ENCODE data around the gene UBE2E2.

UBE2E2 gene

GRCh38 chr3:23252122-23252521 lies 49.0 kb downstream of the UBE2E2 start:
- Histone ChIP-seq H3K4me3 (ENCODE audit: low read length in 2 of 2) (no peak overlapping the region), H3K36me3 (ENCODE audit: control insufficient read depth in 2 of 2, insufficient read depth in 2 of 2, low read length in 2 of 2) (no peaks in the 10 kb centered on the region), H3K27me3 (ENCODE audit: control insufficient read depth in 2 of 2, insufficient read depth in 2 of 2, low read length in 2 of 2) (no peaks in the 10 kb centered on the region), H3K27ac (ENCODE audit: low read depth in 2 of 2, low read length in 2 of 2) (no peak overlapping the region), H3K4me1 (ENCODE audit: control insufficient read depth in 2 of 2, insufficient read depth in 2 of 2, low read length in 2 of 2) (no peaks in the 10 kb centered on the region), H3K9ac (ENCODE audit: low read depth in 1 of 2, low read length in 2 of 2) (no peak overlapping the region), H3K9me3 (ENCODE audit: control insufficient read depth in 2 of 2, low read length in 2 of 2) (no peaks in the 10 kb centered on the region)

DNA sequence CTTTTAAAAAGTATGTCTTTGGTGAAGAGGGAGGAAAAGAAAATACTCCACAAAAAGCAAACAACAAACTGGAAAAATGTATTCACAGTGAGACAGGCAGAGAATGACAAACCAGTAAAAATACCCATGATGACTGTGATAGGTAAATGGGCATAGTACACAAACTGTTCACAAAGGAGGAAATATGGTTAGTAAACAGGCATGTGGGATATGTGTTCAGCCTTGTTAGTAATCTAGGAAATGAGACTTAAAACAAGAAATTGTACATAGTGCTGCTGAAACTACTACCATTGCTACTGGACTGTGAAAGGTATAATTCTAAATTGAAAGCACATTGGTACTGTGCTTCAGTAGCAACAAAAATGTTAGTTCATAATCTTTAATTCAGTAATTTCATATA lies 50.1 kb downstream of the UBE2E2 start:
- Histone ChIP-seq H3K9me3 (ENCODE audit: control insufficient read depth in 2 of 2, low read length in 2 of 2) (no peaks in the 10 kb centered on the region), H3K27ac (ENCODE audit: low read depth in 2 of 2, low read length in 2 of 2) (no peak overlapping the region), H3K4me3 (ENCODE audit: low read length in 2 of 2) (no peak overlapping the region), H3K36me3 (ENCODE audit: control insufficient read depth in 2 of 2, insufficient read depth in 2 of 2, low read length in 2 of 2) (no peaks in the 10 kb centered on the region), H3K4me1 (ENCODE audit: control insufficient read depth in 2 of 2, insufficient read depth in 2 of 2, low read length in 2 of 2) (no peaks in the 10 kb centered on the region), H3K9ac (ENCODE audit: low read depth in 1 of 2, low read length in 2 of 2) (no peak overlapping the region), H3K27me3 (ENCODE audit: control insufficient read depth in 2 of 2, insufficient read depth in 2 of 2, low read length in 2 of 2) (no peaks in the 10 kb centered on the region)

GRCh38 chr3:23254282-23254681 lies 51.2 kb downstream of the UBE2E2 start:
- Histone ChIP-seq H3K9ac (ENCODE audit: low read depth in 1 of 2, low read length in 2 of 2) (no peak overlapping the region), H3K27ac (ENCODE audit: low read depth in 2 of 2, low read length in 2 of 2) (no peak overlapping the region), H3K4me3 (ENCODE audit: low read length in 2 of 2) (no peak overlapping the region), H3K9me3 (ENCODE audit: control insufficient read depth in 2 of 2, low read length in 2 of 2) (no peaks in the 10 kb centered on the region), H3K36me3 (ENCODE audit: control insufficient read depth in 2 of 2, insufficient read depth in 2 of 2, low read length in 2 of 2) (no peaks in the 10 kb centered on the region), H3K27me3 (ENCODE audit: control insufficient read depth in 2 of 2, insufficient read depth in 2 of 2, low read length in 2 of 2) (no peaks in the 10 kb centered on the region), H3K4me1 (ENCODE audit: control insufficient read depth in 2 of 2, insufficient read depth in 2 of 2, low read length in 2 of 2) (no peaks in the 10 kb centered on the region)

DNA sequence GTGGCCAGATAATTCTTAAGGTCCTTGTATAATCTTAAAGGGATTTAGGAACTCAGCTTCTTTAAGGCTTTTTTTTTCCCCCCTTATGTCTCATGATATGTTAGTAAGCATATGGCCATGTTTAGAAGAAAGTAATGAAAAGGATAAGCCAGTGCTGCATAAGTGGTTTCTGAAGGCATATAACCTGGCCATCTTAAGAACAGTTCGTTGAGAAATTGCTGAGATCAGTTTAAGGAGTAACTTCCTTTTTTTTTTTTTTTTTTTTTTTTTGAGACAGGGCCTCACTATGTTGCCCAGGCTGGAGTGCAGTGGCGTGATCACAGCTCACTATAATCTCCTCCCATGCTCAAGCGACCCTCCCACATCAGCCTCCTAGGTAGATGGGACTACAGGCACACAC lies 51.7 kb downstream of the UBE2E2 start:
- Histone ChIP-seq H3K9ac (ENCODE audit: low read depth in 1 of 2, low read length in 2 of 2) (no peak overlapping the region), H3K27ac (ENCODE audit: low read depth in 2 of 2, low read length in 2 of 2) (no peak overlapping the region), H3K27me3 (ENCODE audit: control insufficient read depth in 2 of 2, insufficient read depth in 2 of 2, low read length in 2 of 2) (no peaks in the 10 kb centered on the region), H3K9me3 (ENCODE audit: control insufficient read depth in 2 of 2, low read length in 2 of 2) (no peaks in the 10 kb centered on the region), H3K36me3 (ENCODE audit: control insufficient read depth in 2 of 2, insufficient read depth in 2 of 2, low read length in 2 of 2) (no peaks in the 10 kb centered on the region), H3K4me1 (ENCODE audit: control insufficient read depth in 2 of 2, insufficient read depth in 2 of 2, low read length in 2 of 2) (no peaks in the 10 kb centered on the region), H3K4me3 (ENCODE audit: low read length in 2 of 2) (no peak overlapping the region)

GRCh38 chr3:23256741-23257435 lies 53.8 kb downstream of the UBE2E2 start:
- H3K4me3 ChIP-seq (ENCODE audit: low read length in 2 of 2), result no peak overlapping the region
- no peaks in the 10 kb centered on the region for H3K9me3 ChIP-seq (ENCODE audit: control insufficient read depth in 2 of 2, low read length in 2 of 2)
- no peaks in the 10 kb centered on the region for H3K36me3 ChIP-seq (ENCODE audit: control insufficient read depth in 2 of 2, insufficient read depth in 2 of 2, low read length in 2 of 2)
- no peaks in the 10 kb centered on the region for H3K27me3 ChIP-seq (ENCODE audit: control insufficient read depth in 2 of 2, insufficient read depth in 2 of 2, low read length in 2 of 2)
- H3K27ac ChIP-seq (ENCODE audit: low read depth in 2 of 2, low read length in 2 of 2), result no peak overlapping the region
- H3K4me1 ChIP-seq (ENCODE audit: control insufficient read depth in 2 of 2, insufficient read depth in 2 of 2, low read length in 2 of 2), result no peaks in the 10 kb centered on the region
- no peak overlapping the region for H3K9ac ChIP-seq (ENCODE audit: low read depth in 1 of 2, low read length in 2 of 2)

DNA sequence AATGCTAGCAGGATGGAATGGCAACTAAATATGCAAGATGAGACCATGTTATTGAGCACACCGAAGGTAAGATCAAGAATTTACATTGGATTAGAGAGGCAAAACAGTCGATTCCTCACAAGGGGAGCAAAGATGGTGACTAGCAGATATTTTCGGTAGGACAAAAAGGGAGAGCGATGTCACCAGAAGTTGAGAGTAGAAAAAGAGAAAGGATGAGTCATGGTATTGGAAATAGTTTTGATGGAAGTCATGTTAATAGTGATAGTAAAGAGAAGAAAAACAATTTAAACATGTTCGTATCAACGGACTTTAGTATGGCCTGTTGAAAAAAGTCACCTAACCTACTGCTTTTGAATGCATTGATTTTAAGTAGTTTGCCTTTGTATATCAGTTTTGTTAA lies 55.0 kb downstream of the UBE2E2 start:
- H3K27ac ChIP-seq (ENCODE audit: low read depth in 2 of 2, low read length in 2 of 2), result no peak overlapping the region
- no peaks in the 10 kb centered on the region for H3K4me1 ChIP-seq (ENCODE audit: control insufficient read depth in 2 of 2, insufficient read depth in 2 of 2, low read length in 2 of 2)
- H3K4me3 ChIP-seq (ENCODE audit: low read length in 2 of 2), result no peak overlapping the region
- no peaks in the 10 kb centered on the region for H3K36me3 ChIP-seq (ENCODE audit: control insufficient read depth in 2 of 2, insufficient read depth in 2 of 2, low read length in 2 of 2)
- H3K27me3 ChIP-seq (ENCODE audit: control insufficient read depth in 2 of 2, insufficient read depth in 2 of 2, low read length in 2 of 2), result no peaks in the 10 kb centered on the region
- H3K9me3 ChIP-seq (ENCODE audit: control insufficient read depth in 2 of 2, low read length in 2 of 2), result no peaks in the 10 kb centered on the region
- H3K9ac ChIP-seq (ENCODE audit: low read depth in 1 of 2, low read length in 2 of 2), result no peak overlapping the region

DNA sequence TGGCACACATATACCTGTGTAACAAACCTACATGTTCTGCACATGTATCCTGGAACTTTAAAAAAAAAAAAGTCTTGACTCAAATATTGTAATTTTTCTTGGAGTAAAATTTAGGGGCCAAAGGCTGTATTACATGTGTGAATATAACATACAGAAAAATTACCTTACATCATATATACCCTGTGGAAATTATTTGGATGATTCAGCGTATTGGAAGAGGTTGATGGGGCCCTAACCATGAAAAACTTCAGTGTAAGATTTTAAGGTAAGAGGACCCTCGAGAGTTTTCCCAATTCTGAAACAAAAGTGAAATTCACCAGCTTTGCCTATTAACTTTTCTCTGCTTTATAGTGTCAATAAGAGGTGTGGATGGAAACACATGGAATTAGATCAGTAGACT lies 56.4 kb downstream of the UBE2E2 start:
- no peaks in the 10 kb centered on the region for H3K4me1 ChIP-seq (ENCODE audit: control insufficient read depth in 2 of 2, insufficient read depth in 2 of 2, low read length in 2 of 2)
- no peak overlapping the region for H3K4me3 ChIP-seq (ENCODE audit: low read length in 2 of 2)
- H3K27ac ChIP-seq (ENCODE audit: low read depth in 2 of 2, low read length in 2 of 2), result no peak overlapping the region
- H3K9me3 ChIP-seq (ENCODE audit: control insufficient read depth in 2 of 2, low read length in 2 of 2), result no peaks in the 10 kb centered on the region
- no peaks in the 10 kb centered on the region for H3K27me3 ChIP-seq (ENCODE audit: control insufficient read depth in 2 of 2, insufficient read depth in 2 of 2, low read length in 2 of 2)
- no peak overlapping the region for H3K9ac ChIP-seq (ENCODE audit: low read depth in 1 of 2, low read length in 2 of 2)
- H3K36me3 ChIP-seq (ENCODE audit: control insufficient read depth in 2 of 2, insufficient read depth in 2 of 2, low read length in 2 of 2), result no peaks in the 10 kb centered on the region

DNA sequence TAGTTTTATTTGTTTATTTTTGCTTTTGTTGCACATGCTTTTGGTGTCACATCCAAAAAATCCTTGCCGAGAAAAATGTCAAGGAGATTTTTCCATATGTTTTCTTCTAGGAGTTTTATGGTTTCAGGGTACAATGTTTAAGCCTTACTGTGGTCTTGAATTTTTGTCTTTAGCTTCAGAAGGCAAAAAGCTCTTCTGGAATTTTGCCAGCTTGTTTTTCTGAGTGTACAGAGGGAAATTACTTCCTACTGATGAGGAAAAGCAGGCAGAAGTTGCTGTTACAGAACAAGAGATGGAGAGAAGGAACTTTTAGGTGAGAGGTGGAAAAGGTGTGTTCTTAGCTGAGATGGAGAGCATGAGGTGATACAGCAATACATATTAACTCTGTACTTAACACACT lies 59.6 kb downstream of the UBE2E2 start:
- no peaks in the 10 kb centered on the region for H3K36me3 ChIP-seq (ENCODE audit: control insufficient read depth in 2 of 2, insufficient read depth in 2 of 2, low read length in 2 of 2)

DNA sequence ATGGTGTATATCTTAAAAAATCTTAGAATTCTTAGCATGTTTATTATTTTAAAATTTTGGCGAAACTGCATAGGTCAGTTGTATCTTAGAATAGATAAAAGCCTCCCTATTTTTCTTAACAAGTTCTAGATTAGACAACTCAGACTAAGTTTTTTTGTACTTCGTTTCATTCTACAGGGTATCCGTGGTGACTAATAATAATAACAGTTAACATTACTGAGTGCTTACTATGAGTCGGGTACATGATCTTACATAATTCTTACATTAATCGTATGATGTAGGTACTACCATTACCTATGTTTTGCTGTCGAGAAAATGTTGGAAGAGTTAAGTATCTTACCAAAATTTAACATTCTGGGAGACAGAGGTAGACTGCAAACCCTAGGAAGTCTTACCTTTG lies 60.7 kb downstream of the UBE2E2 start:
- Histone ChIP-seq H3K27ac (ENCODE audit: low read depth in 2 of 2, low read length in 2 of 2) (no peak overlapping the region), H3K4me3 (ENCODE audit: low read length in 2 of 2) (no peak overlapping the region), H3K27me3 (ENCODE audit: control insufficient read depth in 2 of 2, insufficient read depth in 2 of 2, low read length in 2 of 2) (no peaks in the 10 kb centered on the region), H3K9ac (ENCODE audit: low read depth in 1 of 2, low read length in 2 of 2) (no peak overlapping the region), H3K9me3 (ENCODE audit: control insufficient read depth in 2 of 2, low read length in 2 of 2) (no peaks in the 10 kb centered on the region), H3K36me3 (ENCODE audit: control insufficient read depth in 2 of 2, insufficient read depth in 2 of 2, low read length in 2 of 2) (no peaks in the 10 kb centered on the region), H3K4me1 (ENCODE audit: control insufficient read depth in 2 of 2, insufficient read depth in 2 of 2, low read length in 2 of 2) (no peaks in the 10 kb centered on the region)

More for the DNA sequence above, 59.6 kb downstream of the UBE2E2 start:
- no peaks in the 10 kb centered on the region for H3K4me1 ChIP-seq (ENCODE audit: control insufficient read depth in 2 of 2, insufficient read depth in 2 of 2, low read length in 2 of 2)
- no peak overlapping the region for H3K4me3 ChIP-seq (ENCODE audit: low read length in 2 of 2)
- H3K9ac ChIP-seq (ENCODE audit: low read depth in 1 of 2, low read length in 2 of 2), result no peak overlapping the region
- no peaks in the 10 kb centered on the region for H3K9me3 ChIP-seq (ENCODE audit: control insufficient read depth in 2 of 2, low read length in 2 of 2)
- H3K27ac ChIP-seq (ENCODE audit: low read depth in 2 of 2, low read length in 2 of 2), result no peak overlapping the region
- no peaks in the 10 kb centered on the region for H3K27me3 ChIP-seq (ENCODE audit: control insufficient read depth in 2 of 2, insufficient read depth in 2 of 2, low read length in 2 of 2)

- no peak overlapping the region for H3K9ac ChIP-seq (ENCODE audit: low read depth in 1 of 2, low read length in 2 of 2)
- H3K27ac ChIP-seq (ENCODE audit: low read depth in 2 of 2, low read length in 2 of 2), result no peak overlapping the region
- H3K27me3 ChIP-seq (ENCODE audit: control insufficient read depth in 2 of 2, insufficient read depth in 2 of 2, low read length in 2 of 2), result no peaks in the 10 kb centered on the region
- no peaks in the 10 kb centered on the region for H3K36me3 ChIP-seq (ENCODE audit: control insufficient read depth in 2 of 2, insufficient read depth in 2 of 2, low read length in 2 of 2)
- H3K9me3 ChIP-seq (ENCODE audit: control insufficient read depth in 2 of 2, low read length in 2 of 2), result no peaks in the 10 kb centered on the region
- H3K4me1 ChIP-seq (ENCODE audit: control insufficient read depth in 2 of 2, insufficient read depth in 2 of 2, low read length in 2 of 2), result no peaks in the 10 kb centered on the region
- no peak overlapping the region for H3K4me3 ChIP-seq (ENCODE audit: low read length in 2 of 2)
Measured at GRCh38 chr3:23264413-23264812, 61.3 kb downstream of the UBE2E2 start.

DNA sequence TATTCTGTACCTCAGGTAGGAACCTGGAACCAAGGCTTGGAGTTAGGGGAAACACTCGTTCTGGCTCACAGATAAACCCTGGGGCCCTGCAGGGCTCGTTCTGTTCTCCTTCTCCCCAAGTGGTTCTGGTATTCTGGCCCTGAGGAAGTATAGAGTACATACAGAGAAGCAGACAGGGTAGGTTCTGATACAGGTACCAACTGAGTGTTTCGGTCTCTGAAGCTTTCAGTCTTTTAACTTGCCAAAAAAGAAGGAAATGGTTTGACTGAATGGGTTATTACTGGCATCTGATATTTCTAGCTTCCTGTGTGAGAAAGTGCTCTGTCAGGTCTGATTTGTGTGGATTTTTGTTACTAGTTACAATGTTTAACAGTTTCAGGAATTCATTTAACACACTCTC lies 67.3 kb downstream of the UBE2E2 start:
- no peak overlapping the region for H3K27ac ChIP-seq (ENCODE audit: low read depth in 2 of 2, low read length in 2 of 2)
- no peaks in the 10 kb centered on the region for H3K9me3 ChIP-seq (ENCODE audit: control insufficient read depth in 2 of 2, low read length in 2 of 2)
- no peak overlapping the region for H3K9ac ChIP-seq (ENCODE audit: low read depth in 1 of 2, low read length in 2 of 2)
- H3K4me3 ChIP-seq (ENCODE audit: low read length in 2 of 2), result no peak overlapping the region
- H3K4me1 ChIP-seq (ENCODE audit: control insufficient read depth in 2 of 2, insufficient read depth in 2 of 2, low read length in 2 of 2), result no peaks in the 10 kb centered on the region
- H3K27me3 ChIP-seq (ENCODE audit: control insufficient read depth in 2 of 2, insufficient read depth in 2 of 2, low read length in 2 of 2), result no peaks in the 10 kb centered on the region
- no peaks in the 10 kb centered on the region for H3K36me3 ChIP-seq (ENCODE audit: control insufficient read depth in 2 of 2, insufficient read depth in 2 of 2, low read length in 2 of 2)
